LHCN-M2 (cell line): ENCODE results near the gene SPOCK1. TPM values are rescaled to one million over a fixed set of nuclear protein-coding genes. Genes with fewer than 3 reads are reported as not detected.
"Not testable (repeated sequence)": the region's sequence is repeated elsewhere in the genome, so short reads cannot be mapped to it uniquely, and the experiment has no call there.

ENCODE experiments used
- DNase-seq: peaks from one replicate; pipeline ENCODE4 v3.0.0-alpha.2; 2012; ENCODE audit warnings: low read depth
- polyA plus RNA-seq: library from polyadenylated mRNA; unstranded; fragments of >200 nt; gene quantifications from one replicate; pipeline ENCODE4 v1.2.1, GENCODE V29; 2012; ENCODE audit warnings: missing spikeins
- total RNA-seq: library from RNA; depleted of rRNA; stranded (reverse); fragments of >200 nt; gene quantifications from 2 replicates; pipeline ENCODE4 v1.2.3, GENCODE V29; 2014; rRNA removed

The SPOCK1 gene
- total RNA-seq = 23.2 and 31.4 TPM in 2 replicates
- polyA plus RNA-seq = 46.3 TPM

- DNase-seq = peak; percentile 71
These were observed at the start of gene SPOCK1 for GRCh38 chr5:137498736-137499505. Gene SPOCK1, minus strand, starts transcription at chr5:137499326.

GRCh38 chr5:137545956-137546355 lies 46.8 kb upstream of the SPOCK1 start:
- DNase-seq = no peak

GRCh38 chr5:137535449-137535848 lies 36.3 kb upstream of the SPOCK1 start:
- DNase-seq = not testable (repeated sequence)

GRCh38 chr5:137533963-137534362 lies 34.8 kb upstream of the SPOCK1 start:
- no peak for DNase-seq

GRCh38 chr5:137531266-137531665 lies 32.1 kb upstream of the SPOCK1 start:
- DNase-seq = no peak

- no peak for DNase-seq
These were observed 22.1 kb upstream of the SPOCK1 start for GRCh38 chr5:137521246-137521645.

- DNase-seq = no peak
These were observed 17.8 kb upstream of the SPOCK1 start for GRCh38 chr5:137516961-137517360.

GRCh38 chr5:137516251-137516797 lies 17.2 kb upstream of the SPOCK1 start:
- no peak for DNase-seq

- DNase-seq = no peak
These were observed 16.1 kb upstream of the SPOCK1 start for GRCh38 chr5:137515238-137515637.

GRCh38 chr5:137510671-137511070 lies 11.5 kb upstream of the SPOCK1 start:
- no peak for DNase-seq

GRCh38 chr5:137507150-137507549 lies 8.0 kb upstream of the SPOCK1 start:
- no peak for DNase-seq

- DNase-seq = no peak
These were observed 7.2 kb upstream of the SPOCK1 start for GRCh38 chr5:137506296-137506695.

- no peak for DNase-seq
These were observed 5.8 kb upstream of the SPOCK1 start for GRCh38 chr5:137504916-137505315.

- no peak for DNase-seq
These were observed 4.3 kb upstream of the SPOCK1 start for GRCh38 chr5:137503456-137503855.

GRCh38 chr5:137502632-137503031 lies 3.5 kb upstream of the SPOCK1 start:
- DNase-seq = no peak

GRCh38 chr5:137501846-137502406 lies 2.8 kb upstream of the SPOCK1 start:
- no peak for DNase-seq

GRCh38 chr5:137501226-137501625 lies 2.1 kb upstream of the SPOCK1 start:
- no peak for DNase-seq

- no peak for DNase-seq
These were observed 1.6 kb upstream of the SPOCK1 start for GRCh38 chr5:137500615-137501225.

GRCh38 chr5:137499506-137499847 lies 351 bp upstream of the SPOCK1 start:
- not testable (repeated sequence) for DNase-seq

GRCh38 chr5:137498301-137498735 lies 808 bp downstream of the SPOCK1 start:
- no peak for DNase-seq

GRCh38 chr5:137497396-137498290 lies 1.5 kb downstream of the SPOCK1 start:
- DNase-seq = no peak

GRCh38 chr5:137496919-137497318 lies 2.2 kb downstream of the SPOCK1 start:
- no peak for DNase-seq
